ENCODE results near the gene RIC3.
"Not testable (repeated sequence)": the region's sequence is repeated elsewhere in the genome, so short reads cannot be mapped to it uniquely, and the experiment has no call there.

RIC3 gene

DNA sequence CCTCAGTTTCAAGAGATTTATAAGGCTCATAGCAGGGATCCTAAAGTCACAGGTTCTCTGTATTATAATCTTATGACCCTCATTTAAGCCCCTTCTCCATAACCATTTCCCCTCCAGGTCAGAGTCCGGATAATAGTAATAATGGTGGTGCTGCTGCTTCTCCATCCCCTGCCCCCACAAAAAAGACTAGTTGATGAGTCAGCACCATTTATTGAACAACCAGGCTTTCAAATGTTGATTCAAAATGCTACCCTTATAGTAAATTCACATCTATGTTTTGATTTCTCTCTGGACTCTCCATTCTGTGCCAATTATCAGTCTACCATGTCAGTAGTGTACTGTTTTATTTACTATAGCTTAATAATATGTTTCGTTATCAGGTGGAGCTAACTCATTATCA, 17.6 kb upstream of the RIC3 start:
- no peak for DNase-seq

DNA sequence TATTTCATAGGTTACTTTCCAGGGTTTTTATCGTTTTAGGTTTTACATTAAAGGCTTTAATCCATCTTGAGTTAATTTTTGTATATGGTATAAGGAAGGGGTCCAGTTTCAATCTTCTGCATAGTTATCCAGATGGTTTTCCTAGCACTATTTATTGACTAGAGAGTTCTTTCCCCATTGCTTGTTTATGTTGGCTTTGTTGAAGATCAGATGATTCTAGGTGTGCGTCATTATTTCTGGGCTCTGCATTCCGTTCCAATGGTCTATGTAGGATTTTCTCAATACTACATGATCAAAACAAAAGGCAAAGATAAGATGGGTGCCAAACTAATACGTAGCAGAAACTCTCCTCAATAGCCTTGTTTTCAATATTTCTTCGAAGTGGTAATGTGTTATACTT, 14.3 kb upstream of the RIC3 start:
- no peak for DNase-seq

DNA sequence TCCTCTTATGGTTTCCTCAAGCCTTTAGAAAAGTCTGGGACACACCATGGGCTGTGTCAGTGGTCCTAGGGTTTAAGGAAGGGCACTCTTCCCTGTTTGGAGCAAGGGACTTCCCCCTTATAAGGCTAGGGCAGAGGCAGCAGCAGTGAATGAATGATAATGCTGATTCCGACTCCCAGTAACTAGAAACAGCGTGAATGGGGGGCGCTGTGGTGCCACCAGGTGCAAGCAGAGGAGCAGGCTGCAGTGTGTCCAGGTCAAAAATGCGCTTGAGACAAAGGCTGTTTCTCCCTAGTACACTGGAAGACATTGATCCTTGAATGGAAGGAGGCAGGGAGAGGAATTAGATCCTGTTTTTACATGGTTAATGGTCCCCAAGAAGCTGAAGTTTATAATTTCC, 11.6 kb upstream of the RIC3 start:
- no peak for DNase-seq

DNA sequence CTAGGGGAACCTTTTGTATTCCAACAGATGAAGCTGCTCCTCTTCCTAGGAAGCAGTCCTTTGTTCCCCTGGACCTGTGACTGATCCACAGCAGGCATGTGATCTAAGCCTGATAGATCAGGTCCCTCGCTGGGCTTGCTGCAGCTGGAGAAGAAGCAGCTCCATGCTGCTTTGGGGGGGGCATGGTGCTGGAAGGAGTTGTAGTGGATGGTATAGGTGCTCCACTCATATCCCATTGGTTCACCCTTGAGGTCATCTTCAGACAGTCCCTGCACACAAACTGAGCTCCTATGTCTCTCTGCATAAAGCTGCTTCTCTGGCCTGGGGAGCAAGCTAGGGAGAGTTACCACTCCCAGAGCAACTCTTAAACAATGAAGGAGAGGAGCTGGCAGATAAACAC, 9.5 kb upstream of the RIC3 start:
- no peak for DNase-seq

DNA sequence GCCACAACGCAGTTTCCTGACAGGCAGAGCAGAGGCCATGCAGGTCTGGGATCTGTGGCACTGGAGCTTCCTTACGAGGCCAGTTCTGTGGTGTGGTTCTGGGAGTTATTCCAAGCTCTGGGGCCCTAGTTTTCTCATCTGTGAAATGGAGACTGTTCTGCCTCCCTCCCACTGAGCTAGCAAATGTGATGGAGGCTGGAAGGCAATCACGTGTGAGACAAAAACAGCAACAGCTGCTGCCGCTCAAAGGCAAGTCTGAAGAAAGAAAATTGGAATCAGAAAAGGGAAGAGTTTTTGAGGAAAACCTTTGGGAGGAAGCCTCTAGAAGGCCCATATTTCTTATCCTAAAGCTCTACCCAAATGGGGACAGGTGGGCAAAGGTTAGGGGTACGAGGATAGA, 8.3 kb upstream of the RIC3 start:
- no peak for DNase-seq

DNA sequence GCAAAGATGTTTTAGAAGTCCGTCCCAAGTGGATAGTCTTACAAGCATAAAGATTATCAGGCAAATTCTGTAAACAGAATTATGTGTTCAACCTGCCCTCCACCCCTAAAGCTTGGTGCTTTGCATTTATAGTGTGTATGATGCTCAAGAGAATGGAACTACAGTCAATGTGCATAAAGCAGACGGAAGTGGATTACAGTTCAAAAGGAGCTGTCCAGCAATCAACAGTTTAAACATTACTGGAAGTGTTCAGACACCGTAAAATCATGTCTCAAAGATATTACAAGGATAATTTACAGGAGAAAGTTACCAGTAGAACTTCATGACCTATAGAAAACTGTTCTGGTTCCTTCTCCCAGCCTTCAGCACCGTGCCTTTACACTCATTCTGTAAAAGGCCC, 1.0 kb downstream of the RIC3 start:
- DNase-seq: no peak

DNA sequence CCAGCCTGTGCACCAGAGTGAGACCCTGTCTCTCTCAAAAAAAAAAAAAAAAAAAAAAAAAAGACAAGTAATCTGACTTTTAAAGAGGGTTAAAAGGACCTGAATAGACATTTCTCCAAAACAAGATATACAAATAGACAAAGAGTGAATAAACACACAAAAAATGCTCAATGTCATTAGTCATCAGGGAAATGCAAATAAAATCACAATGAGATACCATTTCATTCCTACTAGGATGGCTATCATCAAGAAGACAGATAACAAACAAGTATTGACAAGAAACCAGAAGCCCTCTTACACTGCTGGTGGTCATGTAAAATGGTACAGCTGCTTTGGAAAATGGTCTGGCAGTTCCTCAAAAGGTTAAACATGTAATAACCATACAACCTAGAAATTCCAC, 4.1 kb downstream of the RIC3 start:
- no peak for DNase-seq

DNA sequence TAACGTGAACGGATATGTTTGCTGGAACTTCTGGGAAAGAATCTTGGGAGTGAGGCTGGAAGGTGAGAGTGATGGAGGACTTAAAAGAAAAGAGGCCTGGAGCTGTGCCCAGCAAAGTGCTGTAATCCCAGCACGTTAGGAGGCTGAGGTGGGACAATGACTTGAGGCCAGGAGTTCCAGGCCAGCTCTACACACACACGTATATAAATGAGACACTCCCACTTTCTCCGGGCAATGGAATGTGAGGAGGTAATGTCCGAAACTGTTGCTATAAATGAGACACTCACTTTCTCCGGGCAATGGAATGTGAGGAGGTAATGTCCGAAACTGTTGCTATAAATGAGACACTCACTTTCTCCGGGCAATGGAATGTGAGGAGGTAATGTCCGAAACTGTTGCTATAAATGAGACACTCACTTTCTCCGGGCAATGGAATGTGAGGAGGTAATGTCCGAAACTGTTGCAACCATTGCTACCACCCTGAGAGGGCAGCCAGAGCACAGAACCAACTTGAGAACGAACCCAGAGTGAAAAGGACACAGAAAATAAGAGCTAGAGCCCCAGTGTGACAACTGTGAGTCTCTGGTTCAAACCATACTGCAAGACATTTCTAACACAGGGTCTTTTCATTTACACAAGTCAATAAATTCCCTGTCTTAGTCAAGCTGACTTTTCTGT, 7.1 kb downstream of the RIC3 start:
- DNase-seq: not testable (repeated sequence)

DNA sequence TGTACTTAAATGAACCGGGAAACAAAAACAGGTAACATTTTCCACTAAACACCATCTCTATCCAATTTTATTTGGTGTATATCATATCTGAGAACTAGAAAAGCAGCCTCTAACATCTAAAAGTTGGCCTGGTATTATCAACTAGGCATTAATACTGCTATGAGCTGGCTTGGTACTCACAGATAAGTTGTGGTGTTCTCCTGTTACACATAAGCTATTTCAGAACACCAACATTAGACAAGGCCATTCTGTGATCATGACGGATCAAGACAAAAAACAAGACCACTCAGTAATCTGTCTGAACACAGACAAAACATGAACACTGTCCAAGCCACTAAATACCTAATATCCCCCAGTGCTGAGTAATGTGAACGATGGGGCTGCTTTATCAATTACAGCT, 11.9 kb downstream of the RIC3 start:
- no peak for DNase-seq

DNA sequence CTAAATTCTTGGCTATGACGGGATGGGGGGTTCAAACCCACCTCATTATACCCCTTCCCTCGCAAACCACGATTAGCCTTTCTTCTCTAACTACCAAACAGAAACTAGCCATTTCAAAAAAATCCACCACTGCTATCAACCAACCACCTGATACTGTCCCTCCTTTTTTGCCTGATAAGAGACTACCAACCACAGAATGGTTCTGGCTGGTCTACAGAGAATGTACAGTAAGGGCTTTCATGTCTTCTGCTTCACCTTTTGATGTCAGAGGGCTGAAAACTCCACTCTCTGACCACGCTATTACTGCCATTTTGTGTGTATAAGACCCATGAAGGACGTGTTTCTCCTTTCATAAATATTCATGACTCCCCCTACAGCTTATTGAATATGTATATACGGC, 19.1 kb downstream of the RIC3 start:
- no peak for DNase-seq

DNA sequence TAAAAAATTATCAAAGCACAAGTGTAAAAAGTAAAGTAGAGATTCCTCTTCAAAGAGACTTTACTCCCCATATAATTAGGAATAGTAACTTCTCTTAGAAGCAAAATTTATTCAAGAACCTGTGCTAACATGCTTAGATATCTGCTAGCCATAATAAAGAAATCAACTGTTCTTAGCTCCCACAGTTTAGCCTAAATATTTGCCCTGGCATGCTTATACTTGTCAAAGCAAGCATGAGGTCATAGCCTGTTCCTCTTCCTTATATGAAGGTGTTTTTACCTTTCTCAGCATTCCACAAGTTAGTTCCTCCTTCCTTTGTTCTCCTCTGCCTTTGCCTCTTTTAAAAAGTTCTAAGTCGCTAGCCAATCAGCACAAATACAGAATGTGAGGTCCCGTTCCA, 30.3 kb downstream of the RIC3 start:
- no peak for DNase-seq

DNA sequence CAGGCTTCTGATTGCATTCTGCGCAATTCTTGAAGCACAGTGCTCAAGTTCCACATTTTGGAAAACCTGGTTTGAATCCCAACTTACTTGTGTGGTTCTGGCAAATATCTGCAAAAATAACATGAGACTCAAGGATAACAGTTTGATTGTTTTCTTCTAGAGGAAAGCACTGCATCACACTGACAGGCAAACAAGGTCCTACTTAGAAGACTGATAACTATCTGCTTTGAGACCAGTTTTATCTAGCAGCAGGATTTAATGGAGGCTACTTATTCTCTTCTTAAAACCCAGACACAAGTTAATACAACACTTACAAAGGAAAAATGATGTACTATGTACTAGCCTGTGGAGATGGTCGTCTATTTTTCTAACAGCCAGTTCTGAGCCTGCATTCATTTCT, 41.4 kb downstream of the RIC3 start:
- DNase-seq: no peak

DNA sequence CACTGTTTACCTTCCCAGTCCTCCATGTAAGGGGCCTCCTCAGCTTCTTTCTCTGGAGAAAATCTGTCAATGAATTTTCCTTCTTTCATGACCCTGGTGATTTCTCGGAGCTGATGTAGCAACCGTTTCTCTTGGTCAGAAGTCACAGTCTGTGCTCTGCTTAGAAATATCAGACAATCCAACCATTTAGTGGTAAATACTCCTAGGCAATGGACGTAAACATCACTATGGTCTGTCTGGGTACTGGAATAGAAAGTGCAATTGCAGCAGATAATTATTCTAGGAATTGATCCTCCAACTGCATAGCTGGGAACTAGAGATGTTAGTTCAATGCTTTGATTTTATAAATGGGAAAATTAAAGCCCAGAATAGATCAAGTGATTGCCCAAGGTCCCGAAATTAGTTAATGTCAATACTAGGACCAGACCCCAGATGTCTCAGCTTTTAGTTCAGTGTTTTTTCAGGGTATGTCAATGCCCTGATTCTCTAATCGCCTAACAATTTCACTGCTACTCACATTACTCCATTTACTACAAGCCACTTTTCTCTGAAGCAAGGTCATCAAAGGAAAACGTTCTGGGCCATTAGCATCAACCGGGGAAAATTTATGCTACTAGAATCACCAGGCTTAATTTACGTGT, 42.1 kb downstream of the RIC3 start:
- no peak for DNase-seq

DNA sequence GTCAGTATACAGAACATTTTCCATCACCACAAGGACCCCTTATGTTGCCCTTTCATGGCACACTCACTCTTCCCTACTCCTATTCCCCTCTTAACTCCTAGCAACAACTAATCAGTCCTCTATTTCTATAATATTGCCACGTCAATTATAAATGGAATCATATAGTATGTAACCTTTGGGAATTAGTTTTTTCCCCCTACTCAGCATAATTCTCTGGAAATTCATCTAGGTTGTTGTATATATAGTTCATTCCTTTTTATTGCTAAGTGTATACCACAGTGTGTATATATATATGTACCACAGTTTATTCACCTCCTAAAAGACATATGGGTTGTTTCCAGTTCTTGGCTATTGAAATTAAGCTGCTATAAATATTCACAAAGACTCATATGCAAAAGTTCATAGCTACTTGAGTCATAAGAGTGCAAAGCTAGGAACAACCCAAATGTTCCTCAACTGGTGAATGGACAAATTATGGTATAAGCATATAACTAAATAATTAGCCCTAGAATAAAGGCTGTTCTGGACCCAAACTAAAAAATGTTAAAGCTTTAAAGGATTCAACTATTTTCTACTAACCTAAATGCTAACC, 46.6 kb downstream of the RIC3 start:
- no peak for DNase-seq

DNA sequence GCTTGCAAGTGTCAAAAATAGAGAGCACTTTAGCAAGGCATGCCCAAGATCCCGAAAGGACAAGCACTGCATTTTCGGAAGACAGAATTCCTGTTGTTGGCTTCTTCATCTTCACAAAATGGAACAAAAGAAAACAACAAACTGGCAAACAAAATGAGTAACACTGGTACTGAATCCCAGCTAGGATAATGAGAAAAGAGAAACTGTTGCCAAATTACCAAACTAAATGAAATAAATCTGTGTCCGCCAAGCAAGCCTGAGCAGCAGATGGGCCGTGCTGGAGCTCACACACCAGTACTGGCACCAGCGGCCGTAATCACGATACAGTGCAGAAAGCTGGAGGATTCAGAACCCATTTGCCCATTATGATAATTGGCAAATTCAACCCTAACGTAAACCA, 57.2 kb downstream of the RIC3 start:
- DNase-seq: no peak

DNA sequence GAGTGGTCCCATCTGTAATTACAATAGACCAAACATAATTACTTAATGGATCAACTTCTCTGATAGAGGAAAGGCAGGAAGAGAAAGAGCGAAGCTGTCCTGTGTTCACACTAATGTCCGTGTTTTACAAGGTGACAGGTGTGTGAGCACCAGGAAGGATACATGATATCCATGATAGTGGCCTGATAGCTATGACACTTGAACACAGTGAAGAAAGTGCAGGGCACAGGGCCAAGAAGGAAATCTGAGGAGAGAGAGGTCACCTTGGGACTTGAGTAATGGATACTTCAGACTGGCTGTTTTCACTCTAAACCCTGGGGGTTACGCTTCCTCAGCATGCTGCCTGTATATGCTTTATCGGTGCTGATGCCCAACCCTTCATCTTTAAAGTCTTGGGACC, 58.4 kb downstream of the RIC3 start:
- DNase-seq: no peak

DNA sequence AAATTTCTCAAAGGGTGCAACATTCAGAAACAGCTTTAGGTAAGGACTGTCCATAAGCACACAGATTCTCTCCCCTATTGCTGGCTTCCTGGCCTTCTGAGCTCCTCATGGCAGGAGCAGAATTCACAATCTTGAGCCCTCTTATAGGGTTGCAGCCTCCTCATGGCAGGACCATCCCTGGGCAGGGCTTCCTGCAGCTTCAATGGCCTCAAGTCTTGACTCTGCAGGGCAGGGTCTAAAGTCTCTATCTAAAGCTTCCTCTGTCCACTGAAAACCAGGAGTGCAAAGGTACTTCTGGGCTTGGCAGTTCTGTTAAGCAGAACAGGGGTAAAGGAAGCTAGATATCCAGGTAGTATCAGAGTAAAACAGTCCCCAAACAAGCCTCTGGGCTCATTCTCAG, 59.1 kb downstream of the RIC3 start:
- DNase-seq: no peak

DNA sequence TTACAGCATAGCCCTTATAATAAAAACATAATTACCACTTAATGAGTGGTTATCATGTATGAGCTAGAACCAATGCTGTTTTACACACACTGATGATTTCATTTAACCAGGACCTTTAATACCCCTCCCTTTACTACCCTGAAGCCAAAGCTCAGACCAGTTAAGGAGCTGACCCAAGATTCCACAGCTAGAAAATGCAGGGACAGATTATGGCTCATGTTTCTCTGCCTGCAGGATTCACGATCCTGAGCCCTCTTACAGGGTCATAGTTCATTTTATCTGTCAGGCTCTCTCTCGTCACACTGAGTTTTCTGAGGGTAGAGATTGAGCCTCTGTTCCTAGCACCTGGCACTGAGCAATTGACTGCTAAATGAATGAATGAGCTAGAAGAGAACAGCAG, 60.4 kb downstream of the RIC3 start:
- no peak for DNase-seq

DNA sequence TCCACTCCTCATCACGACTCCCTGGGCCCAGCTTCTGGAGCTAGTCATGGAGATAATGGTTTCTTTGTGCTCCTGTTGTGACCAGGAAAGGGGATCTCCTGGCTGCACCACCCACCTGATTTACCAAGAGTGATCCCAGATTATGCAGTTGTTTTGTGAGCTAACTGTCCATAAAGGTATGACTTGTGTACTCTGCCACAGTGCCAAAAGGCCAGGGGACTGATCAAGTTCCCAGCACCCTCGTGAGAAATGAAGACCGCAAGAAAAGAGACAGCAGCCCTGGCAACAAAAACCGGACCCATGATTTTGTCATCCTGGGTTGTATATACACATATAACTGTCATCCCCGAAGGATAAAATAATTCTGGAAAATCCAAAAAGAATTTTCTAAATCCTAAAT, 61.2 kb downstream of the RIC3 start:
- no peak for DNase-seq

DNA sequence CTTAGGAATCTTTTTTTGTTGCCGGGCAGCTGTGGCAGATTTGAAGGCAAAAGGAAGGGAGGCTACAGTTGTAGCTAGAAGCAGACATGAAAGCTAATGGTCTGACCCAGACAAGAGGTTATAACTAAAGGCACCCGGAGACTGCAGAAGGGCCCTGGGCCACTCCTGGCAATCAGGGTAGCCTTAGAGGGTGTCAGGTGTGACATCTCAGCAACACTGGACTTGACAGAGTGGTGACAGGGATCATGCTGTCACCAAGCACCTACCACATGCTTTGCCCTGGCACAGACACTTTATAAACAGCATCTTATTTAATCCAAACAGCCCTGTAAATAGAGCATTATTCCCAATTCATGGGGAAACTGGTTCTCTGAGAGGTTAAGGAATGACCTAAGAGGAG, 62.1 kb downstream of the RIC3 start:
- DNase-seq: no peak

DNA sequence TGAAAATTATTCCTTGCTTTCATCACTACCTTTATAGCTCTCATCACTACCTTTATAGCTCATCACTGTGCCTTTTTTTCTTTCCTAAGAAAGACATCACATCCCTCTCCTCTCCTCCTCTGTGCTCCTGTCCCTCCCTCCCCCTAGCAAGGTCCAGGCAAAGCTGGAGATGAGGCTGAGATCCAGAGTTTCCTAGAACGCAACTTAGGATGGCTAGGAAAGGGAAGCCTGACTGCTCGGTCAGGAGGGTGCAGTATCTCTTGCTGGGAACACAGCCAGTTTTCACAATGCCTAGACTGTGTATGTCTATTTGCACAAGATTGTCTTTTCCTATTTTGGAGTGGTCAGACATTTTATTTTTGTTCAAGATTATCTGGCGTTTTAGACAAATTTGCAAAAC, 63.2 kb downstream of the RIC3 start:
- no peak for DNase-seq

DNA sequence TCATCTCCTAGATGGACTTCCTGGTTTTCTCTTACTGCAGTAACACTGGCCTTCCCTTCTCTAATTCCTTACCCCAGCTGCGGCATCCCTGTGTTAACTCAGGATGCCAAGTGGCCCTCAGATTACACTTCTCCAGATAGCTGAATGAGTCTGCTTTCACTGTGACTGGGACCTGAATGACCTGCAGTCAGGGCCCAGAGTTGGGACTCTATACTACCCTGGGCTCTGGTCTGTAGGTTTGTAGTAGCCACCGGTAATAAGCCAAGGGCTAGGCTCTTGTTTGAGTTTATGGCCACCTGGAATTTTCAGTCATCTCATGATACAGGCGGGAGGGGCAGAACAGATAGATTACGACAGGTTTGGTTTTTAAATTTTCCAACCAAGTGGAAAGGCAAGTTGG, 63.7 kb downstream of the RIC3 start:
- DNase-seq: no peak

DNA sequence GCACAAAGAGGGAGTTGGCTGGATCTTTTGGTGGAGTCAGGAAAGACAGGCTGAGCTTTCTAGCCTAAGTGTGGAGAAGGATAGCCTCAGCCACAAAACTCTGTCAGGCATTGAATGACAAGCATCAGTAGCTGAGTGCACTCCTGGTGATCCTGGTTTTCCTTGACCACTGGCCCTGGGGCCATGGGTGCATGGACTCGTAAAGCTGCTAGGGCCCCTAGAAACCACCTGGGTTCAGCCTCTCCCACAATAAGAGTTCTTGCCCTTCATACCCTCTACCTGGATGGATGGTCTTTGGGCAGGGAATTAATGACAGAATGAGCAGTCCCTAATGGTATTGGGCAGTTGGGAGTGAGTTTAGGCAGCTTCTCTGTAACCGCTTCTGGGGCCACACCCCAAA, 64.9 kb downstream of the RIC3 start:
- no peak for DNase-seq

DNA sequence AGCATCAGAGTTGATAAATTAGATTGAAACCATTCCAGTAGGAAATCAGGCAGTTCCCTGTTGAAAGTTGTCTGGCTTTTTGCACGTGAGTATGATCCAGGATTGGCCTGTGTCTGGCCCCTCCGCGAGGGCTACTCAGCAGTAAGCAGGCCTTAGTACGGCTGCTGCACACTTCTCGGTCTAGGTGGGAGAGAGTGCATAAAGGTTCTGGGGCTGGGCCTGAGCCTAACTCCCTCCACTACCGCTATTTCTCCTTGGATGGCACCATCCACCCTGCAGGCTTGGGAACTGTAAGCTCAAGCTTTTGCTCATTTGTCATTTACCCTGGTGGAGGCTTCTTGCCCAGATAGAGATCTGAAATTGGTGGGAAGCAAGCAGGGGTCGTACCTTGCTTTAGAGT, 65.9 kb downstream of the RIC3 start:
- no peak for DNase-seq
